AG04449 (cell line): ENCODE data around the gene HTR7.
A peak's percentile ranks its signal among the peaks of the same experiment; 100 is the strongest.
"Not testable (repeated sequence)": the region's sequence is repeated elsewhere in the genome, so short reads cannot be mapped to it uniquely, and the experiment has no call there.

ENCODE experiments used
- CTCF ChIA-PET: fragments of 350-600 bp; formaldehyde crosslinking; extraction: SDS; loops from one replicate; lab custom pipeline; 2021; ENCODE audit warnings: antibody characterized with exemption; lab: Yijun Ruan, JAX
- POLR2A ChIA-PET: fragments of 400-600, 350-600 bp; formaldehyde crosslinking; extraction: SDS; loops from one replicate; lab custom pipeline; 2020; ENCODE audit warnings: antibody characterized with exemption, inconsistent platforms; lab: Yijun Ruan, JAX
- DNase-seq: peaks from one replicate; pipeline ENCODE4 v3.0.0-alpha.2; 2010; ENCODE audit warnings: low read depth, low spot score
- H3K4me3 ChIP-seq: 2 replicates; pipeline ENCODE4 v1.5.1; 2011; ENCODE audit warnings: low read depth, mild to moderate bottlenecking, control low read depth, low read length
- TF ChIP-seq, protein P1 (sequence below): IDR thresholded peaks from one replicate; pipeline ENCODE4 v1.5.1; 2011; ENCODE audit warnings: mild to moderate bottlenecking, moderate library complexity, low read length, control low read depth, inconsistent platforms; ENCODE audit not compliant: insufficient read depth; ENCODE audit errors: missing control alignments

Gene HTR7

DNA sequence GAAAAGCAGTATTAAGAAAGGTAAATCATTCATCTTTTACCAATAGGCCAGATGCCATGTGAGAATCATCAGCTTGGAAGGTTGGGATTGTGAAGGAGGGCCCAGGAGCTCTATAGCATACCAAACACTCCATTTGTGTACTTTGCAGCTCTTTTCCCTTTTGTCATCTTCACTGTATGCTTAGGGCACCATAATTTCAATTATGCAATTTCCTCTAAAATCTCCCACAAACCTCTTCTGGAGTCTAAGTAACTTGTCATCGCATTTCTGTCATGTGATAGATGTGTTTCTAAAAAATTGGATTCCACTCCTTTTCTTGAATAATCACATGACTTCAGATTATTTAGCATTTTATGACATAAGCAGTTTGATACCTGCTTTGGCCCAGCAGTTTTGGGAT lies 31.8 kb upstream of the HTR7 start:
- ChIA-PET CTCF (interaction anchor here (0.7 to 4.0 kb wide), 5 partner anchors 10 to 361 kb away, joined by 3 to 33 read pairs (median 13); no protein-coding TSS in a partner anchor), POLR2A (interaction anchor here (0.7 kb wide), 1 partner anchor 709 kb away, joined by 4 read pairs; no protein-coding TSS in a partner anchor)
- TF ChIP-seq, protein P1, sequence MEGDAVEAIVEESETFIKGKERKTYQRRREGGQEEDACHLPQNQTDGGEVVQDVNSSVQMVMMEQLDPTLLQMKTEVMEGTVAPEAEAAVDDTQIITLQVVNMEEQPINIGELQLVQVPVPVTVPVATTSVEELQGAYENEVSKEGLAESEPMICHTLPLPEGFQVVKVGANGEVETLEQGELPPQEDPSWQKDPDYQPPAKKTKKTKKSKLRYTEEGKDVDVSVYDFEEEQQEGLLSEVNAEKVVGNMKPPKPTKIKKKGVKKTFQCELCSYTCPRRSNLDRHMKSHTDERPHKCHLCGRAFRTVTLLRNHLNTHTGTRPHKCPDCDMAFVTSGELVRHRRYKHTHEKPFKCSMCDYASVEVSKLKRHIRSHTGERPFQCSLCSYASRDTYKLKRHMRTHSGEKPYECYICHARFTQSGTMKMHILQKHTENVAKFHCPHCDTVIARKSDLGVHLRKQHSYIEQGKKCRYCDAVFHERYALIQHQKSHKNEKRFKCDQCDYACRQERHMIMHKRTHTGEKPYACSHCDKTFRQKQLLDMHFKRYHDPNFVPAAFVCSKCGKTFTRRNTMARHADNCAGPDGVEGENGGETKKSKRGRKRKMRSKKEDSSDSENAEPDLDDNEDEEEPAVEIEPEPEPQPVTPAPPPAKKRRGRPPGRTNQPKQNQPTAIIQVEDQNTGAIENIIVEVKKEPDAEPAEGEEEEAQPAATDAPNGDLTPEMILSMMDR = no peak
- DNase-seq = no peak
- H3K4me3 ChIP-seq = no peak overlapping the region

- TF ChIP-seq, protein P1 = no peak
- H3K4me3 ChIP-seq = no peak overlapping the region
- CTCF ChIA-PET = interaction anchor here (1.5 to 4.0 kb wide), 6 partner anchors 9 to 409 kb away, joined by 3 to 33 read pairs (median 10); no protein-coding TSS in a partner anchor
- POLR2A ChIA-PET = no interaction called here
- no peak for DNase-seq
Observed at GRCh38 chr10:90888387-90888786, 30.5 kb upstream of the HTR7 start.

GRCh38 chr10:90887555-90887954 lies 29.7 kb upstream of the HTR7 start:
- H3K4me3 ChIP-seq = no peak overlapping the region
- ChIA-PET POLR2A (interaction anchor here (0.7 kb wide), 1 partner anchor 345 kb away, joined by 4 read pairs; no protein-coding TSS in a partner anchor), CTCF (interaction anchor here (0.9 to 4.0 kb wide), 7 partner anchors 8 to 410 kb away, joined by 3 to 33 read pairs (median 6); no protein-coding TSS in a partner anchor)
- DNase-seq = no peak
- TF ChIP-seq, protein P1 = no peak

DNA sequence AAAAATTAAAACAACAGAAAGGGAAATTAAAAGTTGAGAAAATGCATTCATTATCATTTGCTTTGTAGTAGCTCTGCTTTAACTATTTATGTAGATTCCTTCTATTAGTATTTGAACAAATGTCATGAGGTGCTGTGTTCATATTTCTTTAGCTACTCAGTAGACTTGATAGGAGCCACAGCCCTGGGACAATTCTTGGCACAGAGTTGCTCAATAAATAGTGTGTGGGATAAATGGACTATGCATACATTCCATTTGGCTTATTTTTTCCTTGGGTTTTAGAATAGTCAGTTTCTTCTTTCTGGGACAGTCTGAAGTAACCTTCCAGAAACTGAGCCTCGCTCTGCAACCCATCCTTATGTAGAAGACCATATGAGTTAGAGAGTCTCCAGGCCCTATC lies 27.3 kb upstream of the HTR7 start:
- no peak overlapping the region for H3K4me3 ChIP-seq
- peak; percentile 54 for DNase-seq
- POLR2A ChIA-PET = interaction anchor here (0.7 to 1.0 kb wide), 2 partner anchors 46 to 660 kb away, joined by 3 read pairs; no protein-coding TSS in a partner anchor
- CTCF ChIA-PET = interaction anchor here (0.9 to 2.6 kb wide), 7 partner anchors 9 to 413 kb away, joined by 3 to 21 read pairs (median 5); no protein-coding TSS in a partner anchor
- TF ChIP-seq, protein P1 = no peak

DNA sequence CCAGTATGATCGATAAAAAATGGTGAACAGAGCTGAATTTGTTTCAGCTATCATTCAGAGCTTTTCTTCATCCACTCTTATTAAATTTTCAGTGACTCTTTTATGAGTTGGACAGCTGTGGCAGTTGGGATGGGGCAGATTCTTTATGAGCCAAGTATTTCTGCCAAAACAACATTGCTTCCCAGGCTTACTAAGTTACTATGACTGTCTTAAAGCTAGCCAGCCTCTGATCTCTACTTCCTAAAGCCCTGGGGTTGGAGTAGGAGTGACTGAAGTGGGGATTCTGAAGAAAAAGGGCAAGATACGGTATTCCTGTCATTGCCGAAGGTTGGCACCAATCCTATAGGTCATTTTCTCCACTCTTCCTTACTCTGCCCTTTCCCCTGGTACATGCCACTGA lies 26.6 kb upstream of the HTR7 start:
- CTCF ChIA-PET = interaction anchor here (0.9 to 2.6 kb wide), 8 partner anchors 9 to 1028 kb away, joined by 3 to 21 read pairs (median 5); no protein-coding TSS in a partner anchor
- no peak overlapping the region for H3K4me3 ChIP-seq
- TF ChIP-seq, protein P1 = no peak
- DNase-seq = no peak
- POLR2A ChIA-PET = interaction anchor here (1.0 kb wide), 1 partner anchor 46 kb away, joined by 3 read pairs; no protein-coding TSS in a partner anchor

- CTCF ChIA-PET = interaction anchor here (0.6 to 3.3 kb wide), 41 partner anchors 8 to 959 kb away, joined by 3 to 64 read pairs (median 4); partner anchors contain the start of genes PPP1R3C and RPP30
- POLR2A ChIA-PET = interaction anchor here (0.7 kb wide), 1 partner anchor 195 kb away, joined by 4 read pairs; no protein-coding TSS in a partner anchor
- DNase-seq, H3K4me3 ChIP-seq: not testable (repeated sequence)
- TF ChIP-seq, protein P1 = peak; percentile 36
Observed at GRCh38 chr10:90880059-90880719, 22.4 kb upstream of the HTR7 start.
